Stimulated activated CD8-positive, alpha-beta memory T cell treated with anti-CD3 and anti-CD28 coated beads, Interleukin-7, amount 100 ng/mL, for 1 hour (primary cell): ENCODE results near the gene FAM240A.

Experiments
- DNase-seq, 2 donors: peaks; one replicate each; pipeline ENCODE4 v3.0.0-alpha.2; 2020; ENCODE audit warnings: low read depth in 2 of 2

FAM240A gene

DNA sequence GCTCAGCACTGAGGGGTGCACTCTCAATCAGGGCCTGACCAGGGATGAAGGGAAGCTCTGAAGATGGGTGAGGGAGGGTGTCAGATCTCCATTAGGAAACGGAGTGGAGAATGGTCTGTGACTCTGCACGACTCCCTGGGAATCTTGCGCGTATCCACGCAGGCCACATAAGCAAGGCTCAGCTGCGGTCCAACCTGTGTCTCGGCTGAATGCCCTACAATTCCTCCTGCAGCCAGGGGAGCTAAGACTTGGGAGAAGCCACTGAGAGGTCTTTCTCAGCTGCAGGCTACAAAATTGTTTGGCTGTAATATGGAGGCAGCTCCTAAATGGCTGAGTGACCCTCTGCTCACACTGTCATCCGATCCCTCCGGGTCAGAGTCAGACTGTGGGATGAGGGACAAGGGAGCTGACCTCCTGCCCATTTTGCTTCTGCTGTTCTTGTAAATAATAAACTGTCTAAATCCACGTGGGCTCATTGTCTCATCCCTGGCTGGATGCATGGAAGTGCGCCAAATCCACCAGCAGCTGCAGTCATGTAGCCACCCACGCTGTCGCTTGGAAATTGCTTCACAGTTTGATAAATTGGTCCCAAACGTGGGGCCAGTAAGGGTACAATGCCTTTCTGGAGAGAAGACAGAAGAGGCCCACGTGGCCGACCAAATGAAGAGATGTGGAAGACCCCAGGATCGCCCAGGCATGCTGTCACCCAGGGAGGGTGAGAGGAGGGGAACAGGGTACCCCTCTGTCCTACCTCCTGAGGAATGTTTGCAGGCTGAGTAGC lies 50.6 kb downstream of the FAM240A start:
- DNase-seq = no peak

DNA sequence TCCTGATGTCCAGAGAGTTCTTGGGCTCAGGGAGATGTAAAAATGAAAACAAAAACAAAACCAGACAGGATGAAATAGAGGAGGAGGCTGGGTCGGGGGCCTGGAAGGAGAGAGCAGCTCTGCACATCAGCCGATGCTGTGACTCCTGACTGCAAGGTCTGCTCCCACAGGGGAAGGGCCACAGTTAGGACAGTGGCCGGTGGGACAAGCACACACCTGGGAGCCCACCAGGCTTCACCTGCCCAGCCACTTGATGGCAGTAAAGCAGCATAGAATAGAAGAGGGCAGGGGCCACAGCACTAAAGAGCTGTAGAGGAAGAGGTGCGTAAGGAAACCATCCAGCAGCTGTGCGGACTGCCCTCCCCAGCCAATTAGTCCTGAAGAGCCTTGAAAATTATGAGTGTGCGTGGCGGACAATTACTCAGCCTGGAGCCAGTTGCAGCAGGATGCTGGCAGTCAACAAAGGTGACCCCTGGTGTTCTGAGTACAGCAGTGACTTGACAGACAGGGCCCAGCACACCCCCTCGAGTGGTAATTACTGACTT lies 51.3 kb downstream of the FAM240A start:
- no peak for DNase-seq

DNA sequence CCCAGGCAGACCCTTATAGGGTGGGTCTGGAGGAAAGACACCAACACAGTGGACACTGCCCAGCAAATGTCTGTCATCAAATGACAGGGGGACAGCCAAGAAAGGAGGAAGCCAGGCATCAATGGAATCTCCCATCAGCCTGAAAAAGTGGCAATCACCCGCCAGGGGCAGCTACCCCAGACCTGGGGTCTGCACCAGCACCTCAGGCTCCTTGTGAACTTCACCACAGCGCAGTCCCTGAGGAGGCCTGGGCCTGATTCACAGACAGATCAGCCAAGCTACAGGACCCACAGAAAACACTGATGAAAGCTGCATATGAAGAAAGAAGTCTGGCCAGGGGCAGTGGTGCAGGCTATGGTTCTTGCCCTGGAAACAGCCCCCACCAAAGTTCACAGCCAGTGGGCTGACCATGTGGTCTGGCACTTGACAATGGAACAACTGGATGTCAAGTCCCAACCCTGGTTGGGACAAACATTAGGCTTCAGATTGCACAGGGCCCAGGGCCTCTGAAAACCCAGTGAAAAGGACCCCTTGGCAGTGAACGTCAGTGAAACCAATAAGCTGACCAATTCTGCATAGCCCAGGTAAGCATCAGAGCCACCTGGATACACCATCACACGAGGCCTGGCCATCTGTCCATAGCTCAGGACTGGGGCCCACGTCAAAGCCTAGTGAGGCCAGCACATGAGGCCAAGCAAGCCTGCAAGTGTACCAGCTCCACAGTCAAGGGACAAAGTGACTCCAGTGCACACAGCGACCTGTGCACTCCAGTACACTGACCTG lies 52.1 kb downstream of the FAM240A start:
- no peak for DNase-seq

DNA sequence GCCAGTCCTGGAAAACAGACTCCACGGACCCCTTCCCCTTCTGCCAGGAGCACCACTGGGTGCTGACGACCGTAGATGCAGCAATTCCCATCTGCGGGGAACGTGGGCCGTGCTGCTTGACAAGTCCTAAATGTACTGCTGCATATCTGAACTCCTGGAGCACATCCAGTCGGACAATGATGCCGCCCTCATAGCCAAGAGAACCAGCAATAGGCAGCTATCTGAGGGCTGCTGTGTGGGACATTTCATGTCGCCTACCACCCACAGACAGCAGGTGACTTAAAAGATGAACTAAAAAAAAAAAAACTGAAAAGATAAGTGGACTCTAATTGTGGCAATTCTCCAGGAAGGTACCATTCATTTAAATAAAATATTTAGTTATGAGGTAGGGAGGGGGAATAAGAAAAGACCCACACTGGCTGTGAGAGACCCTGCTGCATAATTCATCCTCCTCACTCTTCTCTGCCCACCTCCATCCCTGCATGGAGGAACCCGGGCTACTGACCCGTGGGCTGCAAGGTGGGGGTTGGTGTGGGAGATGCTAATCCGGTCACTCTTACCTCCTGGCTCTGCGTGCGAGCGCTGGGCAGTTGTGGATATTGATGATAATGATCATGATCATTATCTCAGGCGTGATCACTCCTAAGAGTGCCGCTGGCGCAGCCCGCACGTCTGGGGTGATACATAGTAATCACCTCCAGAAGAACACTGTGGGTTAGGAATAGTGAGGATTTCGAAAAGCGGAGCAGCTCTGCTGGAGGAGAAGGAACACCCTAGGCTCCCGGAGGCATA lies 52.8 kb downstream of the FAM240A start:
- no peak for DNase-seq

DNA sequence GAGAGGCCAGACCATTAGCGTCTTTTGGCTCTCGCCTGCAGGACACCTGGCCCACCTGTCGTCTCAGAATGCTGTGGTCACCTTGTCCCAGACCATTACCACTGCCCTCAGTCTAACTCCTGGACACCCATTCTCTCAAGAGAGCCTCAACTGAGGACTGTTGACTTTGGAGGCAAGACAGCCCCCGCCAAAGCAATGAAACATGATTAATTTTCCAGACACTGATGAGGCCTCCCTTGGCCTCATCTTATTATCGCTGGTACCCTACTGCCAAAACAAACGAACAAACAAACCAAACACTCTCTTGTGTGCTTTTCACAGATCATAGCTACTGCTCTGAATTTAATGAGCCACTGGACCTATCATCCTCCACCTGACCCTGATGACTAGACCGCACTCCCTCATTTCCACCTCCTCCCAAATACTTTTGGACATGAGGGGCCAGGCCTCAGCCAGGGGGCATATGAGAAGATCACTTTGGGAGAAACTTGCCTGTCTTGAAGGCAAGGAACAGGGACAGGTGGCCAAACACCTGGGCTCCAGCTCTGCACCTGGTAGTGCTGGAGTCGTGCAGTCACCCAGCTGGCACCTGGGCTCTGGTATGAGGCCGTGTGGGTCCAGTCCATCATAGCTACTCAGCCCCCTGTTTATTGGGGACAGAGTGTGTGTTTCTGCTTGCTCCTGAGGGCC lies 53.6 kb downstream of the FAM240A start:
- DNase-seq = no peak

DNA sequence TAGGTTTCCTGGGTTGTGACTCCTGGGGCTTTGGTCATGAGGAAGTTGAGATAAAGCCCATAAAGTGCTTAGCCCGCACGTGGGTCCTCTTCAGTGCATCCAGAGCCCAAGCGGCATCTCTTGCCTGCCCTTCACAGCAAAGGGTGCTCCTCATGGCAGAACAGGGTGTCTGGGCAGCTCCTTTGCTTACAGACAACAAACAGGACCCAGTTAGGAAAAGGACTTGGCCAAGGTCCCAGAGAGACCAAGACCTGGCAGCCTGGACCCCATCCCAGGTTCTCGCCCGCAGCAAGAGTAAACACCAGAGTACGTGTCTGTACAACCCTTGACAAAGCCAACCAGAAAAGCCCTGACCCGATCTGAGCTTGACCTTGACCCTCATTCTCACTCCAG lies 54.1 kb downstream of the FAM240A start:
- no peak for DNase-seq

DNA sequence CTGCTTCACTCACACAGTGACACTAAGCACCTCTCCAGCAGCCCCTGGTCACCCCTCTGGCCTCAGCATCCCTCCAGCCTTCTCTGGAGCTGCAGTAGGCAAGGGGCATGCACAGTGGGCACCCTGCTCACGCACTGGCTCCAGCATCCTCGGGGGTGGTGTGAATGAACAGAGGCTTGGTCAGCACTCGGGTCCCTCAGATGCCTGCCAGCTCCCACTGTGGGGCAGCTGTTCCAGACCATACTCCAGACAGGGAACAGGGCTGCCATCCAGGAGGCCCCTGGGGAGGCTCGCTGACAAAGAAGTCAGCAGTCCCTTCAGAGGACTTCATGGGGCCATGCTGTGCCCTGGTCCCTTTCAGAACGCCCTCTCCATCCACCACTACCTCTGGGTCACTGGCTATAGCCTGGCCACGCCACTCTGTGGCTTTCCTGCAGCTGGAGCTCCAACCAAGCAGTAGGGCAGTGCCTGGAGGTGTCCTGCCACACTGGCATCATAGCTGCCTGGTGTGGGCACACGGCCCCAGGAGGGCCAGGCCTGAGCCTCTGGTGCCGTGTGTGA lies 54.8 kb downstream of the FAM240A start:
- no peak for DNase-seq

DNA sequence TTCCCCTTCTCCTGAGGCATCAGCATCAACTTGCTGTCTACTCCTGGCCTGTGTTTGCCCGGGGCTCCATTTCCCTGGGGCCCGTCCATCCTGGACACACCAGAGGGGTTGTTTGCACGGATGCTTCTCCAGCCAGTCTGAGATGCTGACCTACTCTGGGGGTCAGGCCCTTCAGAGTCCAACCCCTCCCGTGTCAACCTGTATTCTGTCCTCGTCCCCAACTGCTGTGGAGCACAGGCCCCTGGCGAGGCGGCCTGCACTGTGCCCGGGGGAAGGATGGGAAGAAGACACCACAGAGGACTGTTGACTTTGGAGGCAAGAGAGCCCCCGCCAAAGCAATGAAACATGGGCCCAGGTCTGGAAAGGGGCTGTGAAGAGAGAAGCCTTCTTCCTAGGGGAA lies 55.3 kb downstream of the FAM240A start:
- no peak for DNase-seq

DNA sequence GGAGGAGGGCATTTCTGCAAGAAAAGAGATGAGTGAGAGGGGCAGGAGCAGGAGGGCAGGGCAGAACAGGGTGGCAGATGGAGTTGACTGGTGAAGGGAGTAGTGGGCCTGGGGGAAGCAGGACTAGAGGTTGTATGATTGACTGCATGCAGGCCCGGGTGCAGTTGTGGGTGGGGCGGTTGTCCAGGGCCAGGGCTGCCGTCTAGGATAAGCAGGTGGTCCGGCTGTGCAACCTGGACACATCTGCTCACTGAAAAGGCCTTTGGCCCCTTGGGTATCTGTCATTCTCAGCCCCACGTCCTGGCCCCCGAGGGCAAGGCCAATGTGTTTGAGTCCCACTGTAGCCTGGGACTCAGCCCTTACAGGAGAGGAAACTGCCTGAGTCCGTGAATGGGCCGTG lies 55.8 kb downstream of the FAM240A start:
- DNase-seq = no peak

DNA sequence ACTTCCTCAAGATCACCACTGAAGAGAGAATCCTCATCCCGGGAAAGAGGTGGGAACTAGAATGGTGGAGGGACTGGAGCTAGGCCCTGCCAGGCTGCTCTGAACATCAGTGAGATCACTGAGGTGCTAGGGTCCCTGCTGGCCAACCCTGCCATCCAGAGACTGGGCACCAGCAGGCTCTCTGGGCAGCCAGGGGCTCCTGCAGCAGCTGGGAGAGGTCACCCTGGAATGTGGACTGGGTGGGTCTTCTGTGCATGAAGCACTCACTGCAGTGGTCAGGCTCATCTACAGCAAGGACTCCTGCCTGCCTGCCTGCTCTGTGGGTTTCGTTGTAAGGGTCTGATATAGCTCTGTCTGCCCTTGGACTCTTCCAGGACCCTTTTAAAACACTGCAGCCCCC lies 56.3 kb downstream of the FAM240A start:
- no peak for DNase-seq

DNA sequence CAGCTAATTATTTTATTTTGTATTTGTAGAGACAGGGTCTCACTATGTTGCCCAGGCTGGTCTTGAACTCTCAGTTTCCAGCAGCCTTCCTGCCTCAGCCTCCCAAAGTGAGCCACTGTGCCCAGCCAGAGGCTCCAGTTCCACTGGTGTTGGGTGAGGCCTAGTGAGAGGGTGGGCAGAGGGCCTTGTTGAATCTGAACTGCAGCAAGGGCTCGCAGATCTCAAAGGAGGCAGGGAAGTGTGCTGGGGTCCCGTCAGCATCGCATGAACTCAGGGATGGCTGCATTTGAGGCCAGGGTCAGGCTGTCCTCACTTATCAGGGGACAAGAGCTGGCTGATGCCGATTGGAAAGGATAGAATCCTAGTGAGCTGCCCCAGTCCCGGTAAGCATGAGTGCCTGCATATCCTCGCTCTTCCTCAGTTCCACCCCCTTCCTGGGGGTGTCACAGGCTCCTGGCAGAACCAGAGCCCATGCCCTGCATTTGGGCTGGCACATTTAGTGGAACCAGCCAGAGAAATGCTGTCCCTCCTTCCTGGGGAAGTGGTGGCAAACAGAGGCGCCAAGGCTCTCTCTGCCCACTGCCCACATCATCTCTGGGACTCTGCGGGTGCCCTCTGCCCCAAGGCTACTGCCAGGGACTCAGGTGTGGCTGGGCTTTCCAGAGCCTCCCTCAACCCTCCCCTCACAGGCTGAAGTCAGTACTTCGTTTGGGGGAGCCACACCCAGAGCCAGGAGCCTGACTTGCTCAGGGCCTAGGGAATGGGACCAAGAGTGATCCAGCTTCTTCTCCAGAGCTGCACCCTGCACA lies 57.1 kb downstream of the FAM240A start:
- DNase-seq = no peak

DNA sequence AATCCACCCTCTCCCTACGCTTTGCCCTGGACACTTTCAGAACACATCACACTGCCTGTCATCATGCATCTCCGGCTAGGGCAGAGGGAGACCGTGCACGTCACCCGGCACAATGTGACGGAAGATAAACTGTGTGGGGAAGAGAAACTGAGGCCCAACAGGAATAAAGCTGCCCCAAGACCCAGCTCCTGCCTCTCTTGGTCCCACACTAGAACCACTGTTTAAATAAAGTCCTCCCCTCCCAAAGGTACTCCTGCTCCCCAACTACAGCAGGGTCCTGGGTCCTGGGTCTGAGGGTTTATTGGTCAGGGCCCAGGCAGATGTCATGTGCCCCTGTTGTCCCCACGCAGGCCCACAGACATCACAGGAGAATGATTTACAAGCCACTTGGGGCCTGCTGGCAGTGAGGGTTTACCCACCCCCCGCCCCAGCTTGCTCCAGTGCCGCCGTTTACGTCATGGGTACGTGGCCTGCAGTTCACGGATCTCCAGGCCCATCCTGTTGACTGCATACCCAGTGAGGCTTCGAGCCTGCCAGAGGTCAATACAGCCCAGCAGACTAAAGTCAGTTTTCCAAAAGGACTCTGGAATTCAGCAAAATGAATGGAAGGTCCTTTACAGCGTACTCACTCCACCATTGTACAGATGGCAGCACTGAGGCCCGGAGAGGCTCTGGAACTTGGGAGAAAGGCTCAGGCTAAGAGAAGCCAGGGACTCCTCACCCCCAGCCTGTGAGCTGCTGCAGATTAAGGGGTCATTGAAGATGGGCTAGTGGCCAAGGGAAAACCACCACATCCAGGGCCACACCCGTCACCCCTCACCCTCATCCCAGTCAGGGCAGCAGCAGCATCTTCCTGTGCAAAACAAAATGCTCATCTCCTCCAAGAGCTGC lies 57.9 kb downstream of the FAM240A start:
- no peak for DNase-seq

DNA sequence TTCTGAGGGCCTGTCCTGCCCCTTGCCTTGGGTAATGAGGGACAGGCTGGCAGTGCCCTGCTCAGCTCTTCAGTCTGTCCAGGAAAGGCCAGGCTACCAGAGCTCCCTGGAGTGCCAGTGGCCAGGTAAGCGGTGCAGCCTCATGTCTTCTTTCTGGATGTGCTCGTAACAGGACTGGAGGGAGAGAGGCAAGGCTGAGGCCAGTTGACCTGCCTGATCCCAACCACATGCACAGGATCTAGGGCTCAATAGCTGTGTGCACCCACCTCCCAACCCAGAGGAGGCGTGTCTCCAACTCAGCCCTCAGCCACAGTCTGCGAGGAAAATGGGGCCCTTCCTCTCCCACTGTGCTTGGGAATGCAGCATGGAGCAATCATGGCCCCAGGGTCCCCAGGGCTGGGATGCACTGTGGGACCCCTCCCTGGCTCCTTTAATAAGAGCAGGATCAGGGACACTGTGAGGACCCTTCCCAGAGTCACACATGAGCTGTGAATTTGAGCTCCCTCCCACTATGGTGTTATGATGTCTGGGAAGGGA lies 58.6 kb downstream of the FAM240A start:
- no peak for DNase-seq

DNA sequence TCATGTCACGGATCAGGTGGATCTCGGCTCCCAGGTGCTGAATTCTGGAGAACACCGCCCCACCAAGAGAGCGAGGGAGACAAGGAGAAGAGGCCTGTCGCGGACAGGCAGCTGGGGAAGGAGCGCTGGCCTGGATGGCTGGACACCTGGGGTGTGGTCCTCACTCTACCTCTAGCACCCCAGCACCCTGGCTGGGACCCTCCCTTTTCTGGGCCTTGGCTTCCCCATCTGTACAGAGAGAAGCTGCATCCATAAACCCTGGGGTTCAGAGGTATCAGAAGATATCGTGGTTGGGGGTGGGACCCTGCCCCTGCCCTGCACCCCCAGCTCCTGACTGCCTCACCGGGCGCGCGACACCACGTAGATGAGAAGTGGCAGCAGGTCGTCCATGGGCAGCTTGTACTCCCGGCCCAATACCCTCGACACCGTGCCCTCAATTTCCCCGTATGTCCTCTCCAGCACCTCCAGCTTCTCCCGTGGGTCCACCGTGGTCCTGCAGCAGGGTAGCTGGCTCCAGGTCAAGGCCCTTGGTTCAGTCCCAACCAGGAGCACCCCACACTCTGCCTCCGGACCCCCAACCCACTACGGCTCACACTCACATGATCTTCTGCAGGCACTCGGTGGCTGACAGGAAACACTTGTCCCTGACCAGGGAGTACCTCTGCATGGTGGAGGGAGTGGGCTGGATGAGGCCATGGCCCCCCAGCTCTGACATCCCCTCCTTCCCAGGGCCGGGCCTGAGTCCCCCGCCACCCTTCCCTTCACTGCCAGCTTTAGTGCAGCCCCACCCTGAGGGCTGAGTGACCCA lies 59.4 kb downstream of the FAM240A start:
- DNase-seq = no peak

DNA sequence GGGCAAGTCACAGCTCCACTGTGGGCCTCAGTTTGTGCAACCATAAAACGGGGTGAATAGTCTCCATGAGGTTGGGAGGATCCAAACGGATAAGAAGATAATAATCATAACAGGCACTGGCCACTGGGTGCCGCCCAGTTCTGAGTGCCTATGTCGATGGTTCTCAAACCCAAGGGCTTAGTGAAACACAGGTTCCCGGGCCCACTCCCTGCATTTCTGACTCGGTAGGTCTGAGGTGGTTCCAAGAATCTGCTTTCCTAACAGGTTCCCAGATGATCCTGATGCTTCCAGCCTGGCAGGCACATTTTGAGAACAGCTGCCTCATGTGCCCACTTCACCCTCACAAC lies 60.0 kb downstream of the FAM240A start:
- no peak for DNase-seq

DNA sequence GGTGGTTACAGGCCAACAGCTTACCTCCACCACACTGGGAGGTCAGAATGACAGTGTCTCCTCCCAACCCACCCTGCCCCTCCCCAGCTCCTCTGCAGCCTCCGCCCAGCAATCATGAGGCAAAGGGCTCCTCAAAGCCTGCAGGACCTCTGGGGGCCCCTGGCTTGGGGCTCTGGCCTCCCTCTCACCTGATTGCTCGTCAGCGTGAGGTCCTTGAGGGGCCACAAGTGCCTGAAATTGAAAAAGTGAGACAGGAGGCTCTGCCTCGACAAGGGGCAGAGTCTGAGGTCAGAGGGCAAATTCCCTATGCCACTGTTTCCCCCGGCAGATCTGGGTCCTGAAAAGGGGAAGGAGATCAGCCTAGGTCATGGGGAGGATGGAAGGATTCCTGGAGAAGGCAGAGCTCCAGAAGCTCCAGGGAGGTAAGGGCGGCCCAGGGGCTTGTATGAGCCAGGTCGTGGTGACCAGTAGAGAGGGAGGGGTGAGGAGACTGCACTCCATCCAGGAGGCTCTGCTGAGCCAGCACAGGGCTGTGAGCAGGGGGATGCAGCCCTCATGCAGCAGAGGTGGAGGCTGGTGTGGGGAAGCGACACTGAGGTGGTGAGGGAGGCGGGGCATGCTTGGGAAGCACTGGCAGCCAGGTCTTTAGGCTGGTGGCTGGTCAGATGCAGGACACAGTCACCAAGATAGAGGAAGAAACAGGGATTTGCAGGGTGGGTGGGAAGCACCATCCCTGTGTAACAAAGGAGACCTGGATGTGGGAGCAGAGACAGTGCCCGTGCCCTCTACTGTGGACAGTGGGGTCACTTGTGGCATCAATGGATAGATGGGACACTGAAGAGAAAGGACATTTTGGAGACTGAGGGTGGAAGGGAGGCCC lies 61.1 kb downstream of the FAM240A start:
- DNase-seq = no peak
